Ishikawa (cell line): Measurements from ENCODE around the gene SARDH.

ENCODE experiments used
- EP300 ChIP-seq: IDR thresholded peaks from 2 replicates; pipeline ENCODE4 v1.6.1; 2012; ENCODE audit warnings: borderline replicate concordance
- NFIC ChIP-seq: IDR thresholded peaks from 2 replicates; pipeline ENCODE4 v1.6.1; 2012

DNA sequence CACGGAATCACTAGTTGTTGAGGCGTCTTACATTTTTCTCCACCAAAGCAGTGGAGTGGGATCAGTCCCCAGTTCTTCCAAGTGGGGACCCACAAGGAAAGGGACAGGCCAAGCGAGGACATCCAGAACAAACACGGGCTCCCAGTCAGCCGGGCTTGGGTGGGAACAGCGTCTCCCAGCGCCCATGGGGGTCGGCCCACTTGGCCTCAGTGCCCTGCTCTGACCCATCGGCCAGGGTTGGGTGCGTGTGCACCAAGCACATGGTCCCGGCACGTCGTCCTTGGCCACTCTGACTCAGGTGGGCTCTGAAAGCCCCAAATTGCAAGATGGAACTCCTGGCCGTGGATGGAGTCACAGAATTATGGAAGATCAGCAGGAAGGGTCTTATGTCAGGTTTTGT lies 64.1 kb downstream of the SARDH start:
- TF ChIP-seq EP300 (no peak), NFIC (no peak)
